HEK293 (cell line): ENCODE measurements around the gene ZSCAN20.
A peak's percentile ranks its signal among the peaks of the same experiment; 100 is the strongest.

Source experiments
- EGR2 ChIP-seq: fragments of 450-650 bp; formaldehyde crosslinking; IDR thresholded peaks from 2 replicates; pipeline ENCODE4 v1.5.1; 2016; ENCODE audit warnings: low read depth, missing biosample characterization, missing genetic modification characterization
- GLIS1 ChIP-seq: fragments of 450-650 bp; formaldehyde crosslinking; IDR thresholded peaks from 2 replicates; pipeline ENCODE4 v1.5.1; 2016; ENCODE audit warnings: missing biosample characterization, missing genetic modification characterization
- MYNN ChIP-seq: fragments of 450-650 bp; formaldehyde crosslinking; IDR thresholded peaks from 2 replicates; pipeline ENCODE4 v1.5.1; 2016; ENCODE audit warnings: missing biosample characterization, missing genetic modification characterization, borderline replicate concordance
- WT1 ChIP-seq: fragments of 450-650 bp; formaldehyde crosslinking; IDR thresholded peaks from 2 replicates; pipeline ENCODE4 v1.5.1; 2016; ENCODE audit warnings: missing biosample characterization, missing genetic modification characterization
- ZBTB20 ChIP-seq: fragments of 450-650 bp; formaldehyde crosslinking; IDR thresholded peaks from 2 replicates; pipeline ENCODE4 v1.5.1; 2016; ENCODE audit warnings: missing biosample characterization, missing genetic modification characterization
- ZBTB48 ChIP-seq: fragments of 450-650 bp; formaldehyde crosslinking; IDR thresholded peaks from 2 replicates; pipeline ENCODE4 v1.5.1; 2016; ENCODE audit warnings: missing biosample characterization, missing genetic modification characterization
- ZEB2 ChIP-seq: fragments of 450-650 bp; formaldehyde crosslinking; IDR thresholded peaks from 2 replicates; pipeline ENCODE4 v1.5.1; 2016; ENCODE audit warnings: missing biosample characterization, missing genetic modification characterization
- ZFHX2 ChIP-seq: fragments of 450-650 bp; formaldehyde crosslinking; conservative IDR thresholded peaks from 2 replicates; pipeline ENCODE4 v1.5.1; 2016; ENCODE audit warnings: missing biosample characterization, missing genetic modification characterization
- ZNF24 ChIP-seq: fragments of 450-650 bp; formaldehyde crosslinking; IDR thresholded peaks from 2 replicates; pipeline ENCODE4 v1.5.1; 2016; ENCODE audit warnings: missing biosample characterization, missing genetic modification characterization
- ZNF354C ChIP-seq: fragments of 450-650 bp; formaldehyde crosslinking; IDR thresholded peaks from 2 replicates; pipeline ENCODE4 v1.5.1; 2016; ENCODE audit warnings: missing biosample characterization, missing genetic modification characterization, low read depth, borderline replicate concordance
- ZNF37A ChIP-seq: fragments of 450-650 bp; IDR thresholded peaks from 2 replicates; pipeline ENCODE4 v1.5.1; 2018; ENCODE audit warnings: missing biosample characterization, missing genetic modification characterization
- ZNF391 ChIP-seq: fragments of 450-650 bp; formaldehyde crosslinking; IDR thresholded peaks from 2 replicates; pipeline ENCODE4 v1.5.1; 2016; ENCODE audit warnings: low read depth, missing biosample characterization, missing genetic modification characterization, borderline replicate concordance
- ZNF404 ChIP-seq: fragments of 450-650 bp; formaldehyde crosslinking; IDR thresholded peaks from 2 replicates; pipeline ENCODE4 v1.5.1; 2017; ENCODE audit warnings: missing biosample characterization, missing genetic modification characterization
- ZNF521 ChIP-seq: fragments of 450-650 bp; formaldehyde crosslinking; IDR thresholded peaks from 2 replicates; pipeline ENCODE4 v1.5.1; 2017; ENCODE audit warnings: missing biosample characterization, mild to moderate bottlenecking, missing genetic modification characterization
- ZNF585B ChIP-seq: fragments of 450-650 bp; formaldehyde crosslinking; IDR thresholded peaks from 2 replicates; pipeline ENCODE4 v1.5.1; 2016; ENCODE audit warnings: missing biosample characterization, missing genetic modification characterization
- ZNF600 ChIP-seq: fragments of 450-650 bp; formaldehyde crosslinking; IDR thresholded peaks from 2 replicates; pipeline ENCODE4 v1.5.1; 2016; ENCODE audit warnings: missing biosample characterization, missing genetic modification characterization
- ZNF610 ChIP-seq: fragments of 450-650 bp; formaldehyde crosslinking; IDR thresholded peaks from 2 replicates; pipeline ENCODE4 v1.5.1; 2016; ENCODE audit warnings: missing biosample characterization, missing genetic modification characterization, borderline replicate concordance
- ZNF654 ChIP-seq: fragments of 450-650 bp; formaldehyde crosslinking; IDR thresholded peaks from 2 replicates; pipeline ENCODE4 v1.5.1; 2016; ENCODE audit warnings: low read depth, missing biosample characterization, missing genetic modification characterization
- ZNF76 ChIP-seq: fragments of 450-650 bp; formaldehyde crosslinking; IDR thresholded peaks from 2 replicates; pipeline ENCODE4; 2016; ENCODE audit warnings: low read depth, missing biosample characterization, missing genetic modification characterization, borderline replicate concordance
- ZSCAN16 ChIP-seq: fragments of 450-650 bp; formaldehyde crosslinking; IDR thresholded peaks from 2 replicates; pipeline ENCODE4 v1.5.1; 2016; ENCODE audit warnings: missing biosample characterization, missing genetic modification characterization
- TF ChIP-seq, protein P1 (sequence below): fragments of 450-650 bp; formaldehyde crosslinking; IDR thresholded peaks from 2 replicates; pipeline ENCODE4 v1.5.1; 2016; ENCODE audit warnings: missing biosample characterization, missing genetic modification characterization, borderline replicate concordance
- TF ChIP-seq, protein P2 (sequence below): fragments of 450-650 bp; formaldehyde crosslinking; IDR thresholded peaks from 2 replicates; pipeline ENCODE4 v1.5.1; 2016; ENCODE audit warnings: missing biosample characterization, missing genetic modification characterization
- TF ChIP-seq, protein P3 (sequence below): fragments of 450-650 bp; formaldehyde crosslinking; IDR thresholded peaks from 2 replicates; pipeline ENCODE4 v1.5.1; 2016; ENCODE audit warnings: missing biosample characterization, missing genetic modification characterization
- TF ChIP-seq, protein P4 (sequence below): fragments of 450-650 bp; formaldehyde crosslinking; IDR thresholded peaks from 2 replicates; pipeline ENCODE4 v1.5.1; 2016; ENCODE audit warnings: missing biosample characterization, missing genetic modification characterization
- TF ChIP-seq, protein P5 (sequence below): fragments of 450-650 bp; formaldehyde crosslinking; IDR thresholded peaks from 2 replicates; pipeline ENCODE4 v1.5.1; 2016; ENCODE audit warnings: missing biosample characterization, missing genetic modification characterization
- TF ChIP-seq, protein P6 (sequence below): fragments of 450-650 bp; formaldehyde crosslinking; IDR thresholded peaks from 2 replicates; pipeline ENCODE4 v1.5.1; 2016; ENCODE audit warnings: missing biosample characterization, missing genetic modification characterization

The ZSCAN20 gene

DNA sequence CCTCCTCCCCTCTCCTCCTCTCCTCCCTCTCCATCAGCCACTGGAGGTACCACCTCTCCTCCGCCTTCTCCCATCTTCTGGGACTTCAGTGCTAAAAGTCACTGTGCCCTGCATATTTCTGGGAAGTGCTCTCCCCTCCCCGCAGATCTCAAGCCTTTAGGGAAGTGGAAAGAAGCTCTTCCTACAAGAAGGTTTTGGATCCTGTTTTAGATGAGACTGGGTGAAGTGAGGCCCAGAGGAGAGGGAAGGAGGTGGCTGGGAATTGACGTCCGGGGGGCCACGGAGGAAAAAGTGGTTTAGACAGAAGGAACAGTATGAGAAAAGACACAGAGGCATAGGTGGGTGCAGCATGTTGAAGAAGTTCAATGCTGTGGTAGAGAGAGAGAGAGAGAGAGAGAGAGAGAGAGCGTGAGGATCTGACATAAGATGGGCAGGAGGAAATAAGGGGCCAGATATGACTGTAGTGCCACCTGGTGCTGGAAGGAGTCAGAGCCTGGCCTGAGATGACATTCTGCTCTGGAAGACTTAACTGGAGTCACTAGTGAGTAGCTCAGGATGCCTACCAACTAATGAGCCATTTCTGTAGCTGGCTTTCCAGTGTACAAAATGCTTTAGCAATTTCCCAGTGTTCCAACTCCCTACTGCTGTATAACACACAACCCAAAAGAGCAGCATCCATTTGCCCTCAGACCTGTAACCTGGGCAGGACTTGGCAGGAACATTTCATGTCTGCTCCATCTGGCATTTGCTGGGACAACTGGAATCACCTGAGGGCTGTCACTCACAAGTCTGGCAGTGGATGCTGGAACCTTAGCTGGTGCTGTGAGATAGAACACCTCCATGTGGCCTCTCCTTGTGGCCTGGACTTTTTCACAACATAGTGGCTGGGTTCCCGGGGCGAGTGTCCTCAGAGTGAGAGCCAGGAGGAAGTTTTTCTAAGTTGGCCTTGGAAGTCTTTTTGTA, 16.6 kb upstream of the ZSCAN20 start (continued):
- TF ChIP-seq, protein P1, sequence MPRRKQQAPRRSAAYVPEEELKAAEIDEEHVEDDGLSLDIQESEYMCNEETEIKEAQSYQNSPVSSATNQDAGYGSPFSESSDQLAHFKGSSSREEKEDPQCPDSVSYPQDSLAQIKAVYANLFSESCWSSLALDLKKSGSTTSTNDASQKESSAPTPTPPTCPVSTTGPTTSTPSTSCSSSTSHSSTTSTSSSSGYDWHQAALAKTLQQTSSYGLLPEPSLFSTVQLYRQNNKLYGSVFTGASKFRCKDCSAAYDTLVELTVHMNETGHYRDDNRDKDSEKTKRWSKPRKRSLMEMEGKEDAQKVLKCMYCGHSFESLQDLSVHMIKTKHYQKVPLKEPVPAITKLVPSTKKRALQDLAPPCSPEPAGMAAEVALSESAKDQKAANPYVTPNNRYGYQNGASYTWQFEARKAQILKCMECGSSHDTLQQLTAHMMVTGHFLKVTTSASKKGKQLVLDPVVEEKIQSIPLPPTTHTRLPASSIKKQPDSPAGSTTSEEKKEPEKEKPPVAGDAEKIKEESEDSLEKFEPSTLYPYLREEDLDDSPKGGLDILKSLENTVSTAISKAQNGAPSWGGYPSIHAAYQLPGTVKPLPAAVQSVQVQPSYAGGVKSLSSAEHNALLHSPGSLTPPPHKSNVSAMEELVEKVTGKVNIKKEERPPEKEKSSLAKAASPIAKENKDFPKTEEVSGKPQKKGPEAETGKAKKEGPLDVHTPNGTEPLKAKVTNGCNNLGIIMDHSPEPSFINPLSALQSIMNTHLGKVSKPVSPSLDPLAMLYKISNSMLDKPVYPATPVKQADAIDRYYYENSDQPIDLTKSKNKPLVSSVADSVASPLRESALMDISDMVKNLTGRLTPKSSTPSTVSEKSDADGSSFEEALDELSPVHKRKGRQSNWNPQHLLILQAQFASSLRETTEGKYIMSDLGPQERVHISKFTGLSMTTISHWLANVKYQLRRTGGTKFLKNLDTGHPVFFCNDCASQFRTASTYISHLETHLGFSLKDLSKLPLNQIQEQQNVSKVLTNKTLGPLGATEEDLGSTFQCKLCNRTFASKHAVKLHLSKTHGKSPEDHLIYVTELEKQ, result peak; percentile 42; the same call in 1 of the 2 replicates
- TF ChIP-seq ZNF76 (tag by site-specific recombination), result no peak
- TF ChIP-seq, protein P2, sequence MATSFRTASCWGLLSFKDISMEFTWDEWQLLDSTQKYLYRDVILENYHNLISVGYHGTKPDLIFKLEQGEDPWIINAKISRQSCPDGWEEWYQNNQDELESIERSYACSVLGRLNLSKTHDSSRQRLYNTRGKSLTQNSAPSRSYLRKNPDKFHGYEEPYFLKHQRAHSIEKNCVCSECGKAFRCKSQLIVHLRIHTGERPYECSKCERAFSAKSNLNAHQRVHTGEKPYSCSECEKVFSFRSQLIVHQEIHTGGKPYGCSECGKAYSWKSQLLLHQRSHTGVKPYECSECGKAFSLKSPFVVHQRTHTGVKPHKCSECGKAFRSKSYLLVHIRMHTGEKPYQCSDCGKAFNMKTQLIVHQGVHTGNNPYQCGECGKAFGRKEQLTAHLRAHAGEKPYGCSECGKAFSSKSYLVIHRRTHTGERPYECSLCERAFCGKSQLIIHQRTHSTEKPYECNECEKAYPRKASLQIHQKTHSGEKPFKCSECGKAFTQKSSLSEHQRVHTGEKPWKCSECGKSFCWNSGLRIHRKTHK (tag by site-specific recombination), result no peak
- TF ChIP-seq ZNF24 (tag by site-specific recombination), result no peak
- TF ChIP-seq, protein P3, sequence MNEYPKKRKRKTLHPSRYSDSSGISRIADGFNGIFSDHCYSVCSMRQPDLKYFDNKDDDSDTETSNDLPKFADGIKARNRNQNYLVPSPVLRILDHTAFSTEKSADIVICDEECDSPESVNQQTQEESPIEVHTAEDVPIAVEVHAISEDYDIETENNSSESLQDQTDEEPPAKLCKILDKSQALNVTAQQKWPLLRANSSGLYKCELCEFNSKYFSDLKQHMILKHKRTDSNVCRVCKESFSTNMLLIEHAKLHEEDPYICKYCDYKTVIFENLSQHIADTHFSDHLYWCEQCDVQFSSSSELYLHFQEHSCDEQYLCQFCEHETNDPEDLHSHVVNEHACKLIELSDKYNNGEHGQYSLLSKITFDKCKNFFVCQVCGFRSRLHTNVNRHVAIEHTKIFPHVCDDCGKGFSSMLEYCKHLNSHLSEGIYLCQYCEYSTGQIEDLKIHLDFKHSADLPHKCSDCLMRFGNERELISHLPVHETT (tag by site-specific recombination), result no peak
- TF ChIP-seq ZNF37A (tag by site-specific recombination), result no peak
- TF ChIP-seq, protein P4, sequence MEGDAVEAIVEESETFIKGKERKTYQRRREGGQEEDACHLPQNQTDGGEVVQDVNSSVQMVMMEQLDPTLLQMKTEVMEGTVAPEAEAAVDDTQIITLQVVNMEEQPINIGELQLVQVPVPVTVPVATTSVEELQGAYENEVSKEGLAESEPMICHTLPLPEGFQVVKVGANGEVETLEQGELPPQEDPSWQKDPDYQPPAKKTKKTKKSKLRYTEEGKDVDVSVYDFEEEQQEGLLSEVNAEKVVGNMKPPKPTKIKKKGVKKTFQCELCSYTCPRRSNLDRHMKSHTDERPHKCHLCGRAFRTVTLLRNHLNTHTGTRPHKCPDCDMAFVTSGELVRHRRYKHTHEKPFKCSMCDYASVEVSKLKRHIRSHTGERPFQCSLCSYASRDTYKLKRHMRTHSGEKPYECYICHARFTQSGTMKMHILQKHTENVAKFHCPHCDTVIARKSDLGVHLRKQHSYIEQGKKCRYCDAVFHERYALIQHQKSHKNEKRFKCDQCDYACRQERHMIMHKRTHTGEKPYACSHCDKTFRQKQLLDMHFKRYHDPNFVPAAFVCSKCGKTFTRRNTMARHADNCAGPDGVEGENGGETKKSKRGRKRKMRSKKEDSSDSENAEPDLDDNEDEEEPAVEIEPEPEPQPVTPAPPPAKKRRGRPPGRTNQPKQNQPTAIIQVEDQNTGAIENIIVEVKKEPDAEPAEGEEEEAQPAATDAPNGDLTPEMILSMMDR, result peak; percentile 91
- TF ChIP-seq ZNF404 (tag by site-specific recombination), result no peak
- TF ChIP-seq ZNF585B (tag by site-specific recombination), result no peak
- peak; percentile 69 for TF ChIP-seq ZNF600
- peak; percentile 6; the same call in 1 of the 2 replicates for TF ChIP-seq EGR2 (tag by site-specific recombination)
- TF ChIP-seq MYNN (tag by site-specific recombination), result no peak
- no peak for TF ChIP-seq ZSCAN16
- no peak for TF ChIP-seq ZEB2 (tag by site-specific recombination)
- TF ChIP-seq ZNF521 (tag by site-specific recombination), result no peak
- 0 out of 2 replicates have a peak, but pooled peaks have one; percentile 7 for TF ChIP-seq ZFHX2 (tag by site-specific recombination)
- no peak for TF ChIP-seq WT1 (tag by site-specific recombination)
- TF ChIP-seq ZBTB20, result no peak; the same call in 1 of the 2 replicates
- TF ChIP-seq, protein P5, sequence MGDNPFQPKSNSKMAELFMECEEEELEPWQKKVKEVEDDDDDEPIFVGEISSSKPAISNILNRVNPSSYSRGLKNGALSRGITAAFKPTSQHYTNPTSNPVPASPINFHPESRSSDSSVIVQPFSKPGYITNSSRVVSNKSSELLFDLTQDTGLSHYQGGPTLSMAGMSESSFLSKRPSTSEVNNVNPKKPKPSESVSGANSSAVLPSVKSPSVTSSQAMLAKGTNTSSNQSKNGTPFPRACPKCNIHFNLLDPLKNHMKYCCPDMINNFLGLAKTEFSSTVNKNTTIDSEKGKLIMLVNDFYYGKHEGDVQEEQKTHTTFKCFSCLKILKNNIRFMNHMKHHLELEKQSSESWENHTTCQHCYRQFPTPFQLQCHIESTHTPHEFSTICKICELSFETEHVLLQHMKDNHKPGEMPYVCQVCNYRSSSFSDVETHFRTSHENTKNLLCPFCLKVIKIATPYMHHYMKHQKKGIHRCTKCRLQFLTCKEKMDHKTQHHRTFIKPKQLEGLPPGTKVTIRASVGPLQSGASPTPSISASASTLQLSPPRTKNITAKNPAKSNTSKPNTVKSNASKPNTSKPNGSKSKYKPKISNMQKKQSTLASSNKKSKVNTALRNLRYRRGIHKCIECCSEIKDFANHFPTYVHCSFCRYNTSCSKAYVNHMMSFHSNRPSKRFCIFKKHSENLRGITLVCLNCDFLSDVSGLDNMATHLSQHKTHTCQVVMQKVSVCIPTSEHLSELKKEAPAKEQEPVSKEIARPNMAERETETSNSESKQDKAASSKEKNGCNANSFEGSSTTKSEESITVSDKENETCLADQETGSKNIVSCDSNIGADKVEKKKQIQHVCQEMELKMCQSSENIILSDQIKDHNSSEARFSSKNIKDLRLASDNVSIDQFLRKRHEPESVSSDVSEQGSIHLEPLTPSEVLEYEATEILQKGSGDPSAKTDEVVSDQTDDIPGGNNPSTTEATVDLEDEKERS, result no peak
- TF ChIP-seq, protein P6, sequence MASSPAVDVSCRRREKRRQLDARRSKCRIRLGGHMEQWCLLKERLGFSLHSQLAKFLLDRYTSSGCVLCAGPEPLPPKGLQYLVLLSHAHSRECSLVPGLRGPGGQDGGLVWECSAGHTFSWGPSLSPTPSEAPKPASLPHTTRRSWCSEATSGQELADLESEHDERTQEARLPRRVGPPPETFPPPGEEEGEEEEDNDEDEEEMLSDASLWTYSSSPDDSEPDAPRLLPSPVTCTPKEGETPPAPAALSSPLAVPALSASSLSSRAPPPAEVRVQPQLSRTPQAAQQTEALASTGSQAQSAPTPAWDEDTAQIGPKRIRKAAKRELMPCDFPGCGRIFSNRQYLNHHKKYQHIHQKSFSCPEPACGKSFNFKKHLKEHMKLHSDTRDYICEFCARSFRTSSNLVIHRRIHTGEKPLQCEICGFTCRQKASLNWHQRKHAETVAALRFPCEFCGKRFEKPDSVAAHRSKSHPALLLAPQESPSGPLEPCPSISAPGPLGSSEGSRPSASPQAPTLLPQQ (tag by site-specific recombination), result peak; percentile 63
- TF ChIP-seq ZBTB48 (tag by site-specific recombination), result peak; percentile 79
- TF ChIP-seq GLIS1, result peak; percentile 31; the same call in 1 of the 2 replicates
- peak; percentile 38; the same call in 1 of the 2 replicates for TF ChIP-seq ZNF610
- no peak for TF ChIP-seq ZNF354C (tag by site-specific recombination)
- no peak for TF ChIP-seq ZNF391 (tag by site-specific recombination)
- peak; percentile 87 for TF ChIP-seq ZNF654
